Hematopoietic multipotent progenitor cell treated with erythropoietin and hydrocortisone succinate and interleukin-3 and kit ligand, for 17 days (in vitro differentiated cells): ENCODE results near the gene ANGPTL4.
"Not testable (repeated sequence)": the region's sequence is repeated elsewhere in the genome, so short reads cannot be mapped to it uniquely, and the experiment has no call there.

Experiments
- DNase-seq: peaks from one replicate; pipeline ENCODE4 v3.0.0-alpha.2; 2015; ENCODE audit warnings: low spot score

ANGPTL4 gene

GRCh38 chr19:8363803-8364771, at the start of gene ANGPTL4:
TSS of gene ANGPTL4 (plus strand) at chr19:8364155. CDS start at chr19:8364322, 167 bp downstream.
- DNase-seq, result no peak

GRCh38 chr19:8314981-8315640, 48.8 kb upstream of the ANGPTL4 start:
- not testable (repeated sequence) for DNase-seq

- DNase-seq, result no peak
These were observed 47.4 kb upstream of the ANGPTL4 start for GRCh38 chr19:8316351-8317125.

- not testable (repeated sequence) for DNase-seq
These were observed 45.1 kb upstream of the ANGPTL4 start for GRCh38 chr19:8318835-8319234.

DNA sequence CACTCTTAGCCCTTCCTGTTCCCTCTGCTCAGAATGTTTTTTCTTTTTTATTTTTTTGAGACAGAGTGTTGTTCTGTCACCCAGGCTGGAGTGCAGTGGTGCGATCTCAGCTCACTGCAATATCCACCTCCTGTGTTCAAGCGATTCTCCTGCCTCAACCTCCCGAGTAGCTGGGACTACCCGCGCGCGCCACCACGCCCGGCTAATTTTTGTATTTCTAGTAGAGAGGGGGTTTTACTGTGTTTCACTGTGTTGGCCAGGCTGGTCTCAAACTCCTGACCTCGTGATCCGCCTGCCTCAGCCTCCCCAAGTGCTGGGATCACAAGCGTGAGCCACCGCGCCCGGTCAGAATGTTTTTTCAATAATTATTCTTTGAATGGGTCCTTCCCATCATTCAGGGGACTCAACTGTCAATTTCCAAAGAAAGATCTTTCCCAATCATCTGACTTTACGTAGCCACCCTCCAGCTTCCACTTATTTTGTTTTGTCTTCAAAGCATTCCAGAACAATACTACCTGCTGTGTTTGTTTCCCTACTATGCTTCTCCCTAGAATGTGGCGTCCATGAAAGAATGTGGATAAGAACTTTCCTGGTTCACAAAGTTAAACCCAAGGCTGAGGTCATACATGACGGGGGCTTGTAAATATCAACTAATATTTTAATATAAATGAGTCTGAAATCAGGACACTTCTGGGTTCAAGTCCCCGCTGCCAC, 44.0 kb upstream of the ANGPTL4 start:
- DNase-seq, result no peak

DNA sequence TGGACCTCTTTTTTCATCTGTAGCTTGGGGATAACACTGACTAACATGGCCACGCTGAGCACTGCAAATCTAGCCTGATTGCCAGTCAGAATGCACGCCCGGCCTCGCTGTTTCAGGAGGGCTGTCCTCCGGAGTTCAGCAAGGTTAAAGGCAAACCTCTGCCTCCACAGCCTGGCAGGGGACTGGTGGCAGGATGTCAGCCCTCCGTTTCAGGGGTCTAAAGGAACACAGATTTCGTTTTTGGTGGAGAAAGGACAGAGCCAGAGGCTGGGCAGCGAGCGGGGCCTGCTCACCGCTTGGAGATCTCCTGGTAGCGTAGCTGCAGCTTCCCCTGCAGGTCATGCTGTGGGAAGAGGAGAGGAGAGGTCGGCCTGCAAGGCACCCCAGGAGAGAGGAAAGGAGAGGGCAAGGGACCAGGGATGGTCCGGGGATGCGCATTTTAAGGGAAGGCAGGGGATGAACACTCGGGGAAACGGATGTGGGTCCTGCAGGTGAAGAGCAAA, 43.3 kb upstream of the ANGPTL4 start:
- peak; percentile 23 for DNase-seq

GRCh38 chr19:8321067-8321985, 42.6 kb upstream of the ANGPTL4 start, which contains the start of the genes NDUFA7 and RPS28:
TSS of gene NDUFA7 (minus strand) at chr19:8321375. CDS start at chr19:8321358, 17 bp downstream.
TSS of gene RPS28 (plus strand) at chr19:8321496. CDS start at chr19:8321531, 35 bp downstream.
- DNase-seq, result peak; percentile 98

DNA sequence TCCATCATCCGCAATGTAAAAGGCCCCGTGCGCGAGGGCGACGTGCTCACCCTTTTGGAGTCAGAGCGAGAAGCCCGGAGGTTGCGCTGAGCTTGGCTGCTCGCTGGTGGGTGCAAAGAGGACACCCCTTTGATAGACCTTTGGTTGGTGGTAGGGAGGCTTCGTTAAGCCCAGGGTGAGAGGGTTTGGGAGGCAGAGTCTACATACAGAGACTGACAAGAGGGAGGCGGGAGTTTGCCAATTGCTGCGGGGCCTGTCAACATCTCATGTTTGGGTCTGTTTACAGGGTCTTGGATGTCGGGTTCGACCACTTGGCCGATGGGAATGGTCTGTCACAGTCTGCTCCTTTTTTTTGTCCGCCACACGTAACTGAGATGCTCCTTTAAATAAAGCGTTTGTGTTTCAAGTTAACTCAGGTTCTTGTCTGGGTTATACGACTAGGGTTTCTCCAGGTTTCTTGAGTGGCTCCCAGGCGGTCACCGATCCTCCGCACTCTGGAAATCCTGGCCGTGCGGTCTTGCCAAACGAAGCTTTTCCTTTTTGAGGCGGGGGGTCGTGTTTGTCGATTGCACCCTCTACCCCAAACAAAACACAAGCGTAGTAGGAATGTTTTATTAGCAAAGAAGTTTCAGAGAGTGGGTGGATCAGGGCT, 41.8 kb upstream of the ANGPTL4 start:
- peak; percentile 33 for DNase-seq

DNA sequence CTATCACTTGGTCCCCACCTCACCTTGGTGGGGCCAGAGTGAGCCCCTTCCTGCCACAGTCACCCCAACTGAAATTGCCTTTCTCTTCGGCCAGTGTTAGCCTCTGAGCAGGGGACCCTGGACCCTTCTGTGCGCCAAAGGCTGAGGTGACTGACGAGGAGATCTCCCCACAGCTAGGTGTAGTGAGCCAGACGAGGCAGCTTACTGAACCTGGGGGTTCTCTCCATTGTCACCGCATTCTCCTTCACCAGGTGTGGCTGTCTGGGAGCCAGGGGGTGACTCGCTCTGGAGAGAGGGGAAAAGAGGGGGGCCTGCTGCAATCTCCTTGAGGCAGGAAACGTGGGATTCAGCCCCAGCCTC, 41.3 kb upstream of the ANGPTL4 start:
- no peak for DNase-seq

DNA sequence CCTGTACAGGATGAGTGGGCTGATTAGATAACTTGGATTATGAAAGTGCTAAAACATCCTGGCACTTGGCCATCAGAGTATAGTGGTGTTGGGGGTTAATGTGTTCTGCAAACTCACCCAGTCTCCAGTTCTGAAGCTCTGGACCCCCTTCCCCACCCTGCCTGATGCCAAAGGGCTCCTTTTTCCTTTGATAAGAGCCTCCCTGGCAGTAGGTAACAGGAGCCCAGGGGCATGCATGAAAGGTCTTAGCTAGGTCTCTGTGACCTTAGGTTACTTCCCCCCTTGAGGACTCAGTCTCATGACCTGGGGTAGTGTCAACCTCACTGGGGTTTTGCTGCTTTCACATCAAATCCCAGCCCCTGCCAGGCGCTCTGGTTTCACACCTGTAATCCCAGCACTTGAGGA, 40.2 kb upstream of the ANGPTL4 start:
- no peak for DNase-seq

DNA sequence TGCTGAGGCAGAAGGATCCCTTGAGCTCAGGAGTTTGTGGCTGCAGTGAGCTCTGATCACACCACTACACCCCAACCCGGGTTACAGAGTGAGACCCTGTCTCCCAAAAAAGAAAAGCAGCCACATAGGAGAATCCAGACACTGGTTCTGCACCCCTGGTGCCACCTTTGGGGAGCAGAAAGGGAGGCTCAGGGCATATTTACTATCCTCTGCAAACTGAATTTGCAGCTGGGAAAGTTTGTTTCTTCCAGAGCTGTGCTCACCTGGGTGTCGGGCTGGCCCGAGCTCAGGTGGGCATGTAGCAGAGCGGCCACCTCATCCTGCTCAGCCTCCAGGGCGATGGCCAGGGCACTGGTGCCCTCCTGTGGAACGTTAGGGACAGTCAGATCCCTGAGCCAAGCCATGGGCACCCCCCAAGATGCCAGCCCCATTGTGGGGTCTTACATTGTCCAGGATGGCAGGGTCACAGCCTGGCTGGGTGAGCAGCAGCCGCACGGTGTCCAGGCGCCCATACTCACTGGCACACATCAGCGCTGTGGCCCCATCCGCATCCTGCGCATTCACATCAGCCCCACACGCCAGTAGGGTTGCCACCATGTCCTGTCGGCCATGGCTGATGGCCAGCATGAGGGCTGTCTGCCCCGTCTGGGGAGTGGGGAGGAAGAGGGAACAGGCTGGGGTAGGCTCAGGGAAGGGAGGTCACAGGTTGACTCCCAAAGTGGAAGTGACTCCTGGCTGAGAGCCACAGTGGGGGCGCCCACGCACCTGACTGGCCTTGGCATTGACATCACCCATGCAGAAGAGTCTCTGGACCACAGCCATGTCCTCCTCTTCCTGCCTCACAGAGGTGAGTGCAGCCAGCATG, 39.5 kb upstream of the ANGPTL4 start:
- DNase-seq, result no peak

DNA sequence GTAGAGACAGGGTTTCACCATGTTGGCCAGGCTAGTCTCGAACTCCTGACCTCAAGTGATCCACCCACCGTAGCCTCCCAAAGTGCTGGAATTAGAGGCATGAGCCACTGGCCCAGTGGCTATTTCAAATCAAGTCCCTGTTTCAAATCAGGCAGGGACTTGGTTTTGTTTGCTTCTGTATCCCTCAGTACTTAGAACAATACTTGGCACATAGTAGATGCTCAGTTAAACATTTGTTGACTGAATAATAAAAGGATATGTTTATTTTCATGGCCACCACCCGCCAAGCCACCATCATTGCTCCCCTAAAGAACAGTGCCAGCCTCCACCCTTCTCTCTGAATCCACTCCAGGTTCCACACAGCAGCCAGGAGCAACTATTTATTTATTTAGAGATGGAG, 38.5 kb upstream of the ANGPTL4 start:
- DNase-seq, result no peak

DNA sequence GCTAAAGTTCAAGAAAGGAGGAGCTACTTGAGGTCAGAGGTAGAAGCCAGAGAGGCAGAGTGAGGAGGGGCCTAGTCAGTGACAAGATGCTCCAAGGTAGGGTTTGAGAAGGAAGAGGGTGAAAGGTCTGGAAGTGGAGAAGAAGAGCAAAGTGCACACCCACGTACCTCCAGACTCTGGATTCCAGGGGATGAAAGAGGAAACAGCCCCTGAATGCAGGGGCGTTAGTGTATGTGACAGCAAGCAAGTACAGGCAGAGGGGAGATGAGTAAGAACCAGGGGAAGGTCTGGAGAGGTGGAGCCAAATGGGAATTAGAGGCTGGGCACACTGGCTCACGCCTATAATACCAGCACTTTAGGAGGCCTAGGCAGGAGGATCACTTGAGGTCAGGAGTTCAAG, 34.0 kb upstream of the ANGPTL4 start:
- no peak for DNase-seq

DNA sequence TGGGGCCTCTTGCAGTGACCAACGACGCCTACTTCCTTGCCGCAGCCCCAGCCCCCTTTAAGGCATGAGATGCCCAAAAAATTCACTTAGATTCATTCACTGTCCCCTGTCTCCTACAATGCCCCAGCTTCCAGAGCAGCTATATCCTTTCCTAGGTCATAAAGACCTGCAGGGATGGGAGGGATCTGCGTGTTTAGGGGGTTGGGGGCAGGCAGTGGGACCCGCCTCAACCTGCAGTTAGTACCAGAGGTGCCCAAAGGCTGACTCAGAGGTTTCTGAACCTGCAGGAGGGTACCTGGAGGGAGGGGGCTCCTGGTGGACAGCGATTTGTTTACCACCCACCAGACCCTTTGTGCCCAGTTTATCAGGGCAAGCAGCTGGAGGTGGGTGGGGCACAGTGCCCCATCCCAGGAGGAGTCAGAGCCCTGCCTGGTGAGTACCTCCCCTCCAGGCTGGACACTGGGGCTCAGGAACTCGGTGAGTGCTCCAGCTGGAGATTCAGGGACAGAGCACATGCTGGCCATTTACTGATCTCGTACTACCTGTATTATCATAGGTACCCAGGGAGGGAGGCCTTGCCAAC, 32.6 kb upstream of the ANGPTL4 start:
- DNase-seq, result no peak

- DNase-seq, result no peak
These were observed 30.8 kb upstream of the ANGPTL4 start for GRCh38 chr19:8332976-8333766.

GRCh38 chr19:8333767-8334457, 30.0 kb upstream of the ANGPTL4 start:
- DNase-seq, result no peak
